PC-9 (cell line): ENCODE data around the gene FHAD1. TPM values are rescaled to one million over a fixed set of nuclear protein-coding genes. Genes with fewer than 3 reads are reported as not detected.

Experiments
- BruUV-seq: library from RNA; stranded (reverse); fragments of 400-500 nt; replicated peaks from 2 replicates; lab custom pipeline; 2021; lab: Mats Ljungman, UMichigan
- CTCF ChIA-PET: fragments of 300-600 bp; sonication (Branson Sonifier 250); formaldehyde crosslinking; loops from one replicate; lab custom pipeline; 2022; ENCODE audit warnings: antibody characterized with exemption; lab: Charles Lee
- POLR2A ChIA-PET: fragments of 300-600 bp; sonication (Branson Sonifier 250); formaldehyde crosslinking; loops from one replicate; lab custom pipeline; 2022; ENCODE audit warnings: antibody characterized with exemption; ENCODE audit not compliant: unreplicated experiment; lab: Charles Lee
- DNase-seq, 2 experiments: peaks; one replicate each; pipeline versions ENCODE4 v3.0.0 to v3.0.0-alpha.2; 2015 to 2022; ENCODE audit warnings: mixed read lengths in 1 of 2
- H2AFZ ChIP-seq: fragments of 200-600 bp; sonication (generic); 2 replicates; pipeline ENCODE4 v1.8.1; 2017; ENCODE audit warnings: antibody characterized with exemption
- H3F3A ChIP-seq: fragments of 200-600 bp; sonication (generic); 2 replicates; pipeline ENCODE4 v1.8.1; 2017; ENCODE audit warnings: antibody characterized with exemption, mild to moderate bottlenecking, low read depth; ENCODE audit not compliant: insufficient read depth
- H3K27ac ChIP-seq: fragments of 200-600 bp; sonication (generic); 2 replicates; pipeline ENCODE4 v1.6.1; 2016; ENCODE audit warnings: mixed run types
- H3K27me3 ChIP-seq: fragments of 200-600 bp; sonication (generic); 2 replicates; pipeline ENCODE4 v1.6.1; 2016; ENCODE audit warnings: low read depth, mixed run types; ENCODE audit not compliant: insufficient read depth
- H3K36me3 ChIP-seq: fragments of 200-600 bp; sonication (generic); 2 replicates; pipeline ENCODE4 v1.6.1; 2016; ENCODE audit warnings: low read depth, mixed run types
- H3K4me1 ChIP-seq: fragments of 200-600 bp; sonication (generic); replicated peaks from 2 replicates; pipeline ENCODE4 v1.6.1; 2016; ENCODE audit warnings: mixed run types; ENCODE audit not compliant: insufficient read depth
- H3K4me2 ChIP-seq: fragments of 200-600 bp; sonication (generic); 2 replicates; pipeline ENCODE4 v1.6.1; 2017; ENCODE audit warnings: mixed run types
- H3K4me3 ChIP-seq: fragments of 200-600 bp; sonication (generic); 2 replicates; pipeline ENCODE4 v1.6.1; 2016; ENCODE audit warnings: mixed run types
- H3K79me2 ChIP-seq: fragments of 200-600 bp; sonication (generic); 2 replicates; pipeline ENCODE4 v1.6.1; 2017; ENCODE audit warnings: low read depth, mixed run types
- H3K9me2 ChIP-seq: fragments of 200-600 bp; sonication (generic); 2 replicates; pipeline ENCODE4 v1.8.1; 2017; ENCODE audit warnings: mild to moderate bottlenecking; ENCODE audit not compliant: insufficient read depth
- H3K9me3 ChIP-seq: fragments of 200-600 bp; sonication (generic); 2 replicates; pipeline ENCODE4 v1.8.1; 2016; ENCODE audit warnings: low read depth; ENCODE audit not compliant: insufficient read depth
- H4K20me1 ChIP-seq: fragments of 200-600 bp; sonication (generic); 2 replicates; pipeline ENCODE4 v1.8.1; 2017; ENCODE audit not compliant: insufficient read depth
- CTCF ChIP-seq: fragments of 200-600 bp; sonication (generic); conservative IDR thresholded peaks from 2 replicates; pipeline ENCODE4 v1.6.1; 2017; ENCODE audit warnings: mixed run types, antibody characterized with exemption, mild to moderate bottlenecking, moderate library complexity
- EZH2 ChIP-seq: fragments of 200-600 bp; sonication (generic); IDR thresholded peaks from 2 replicates; pipeline ENCODE4 v1.8.0; 2017; ENCODE audit warnings: antibody characterized with exemption, low read depth
- intact Hi-C: fragments of 100-400 bp; cut with micrococcal nuclease; formaldehyde crosslinking; loops from one replicate; pipeline ENCODE4 v1.10.0; 2022; ENCODE audit not compliant: unreplicated experiment
- total RNA-seq: library from RNA; stranded (reverse); gene quantifications from 2 replicates; pipeline ENCODE4 v1.2.3, GENCODE V29; 2021

The FHAD1 gene
- total RNA-seq, 1 experiment from 2014 or later: 6.9 TPM

- no peak overlapping the region for H3K27ac ChIP-seq
- H3K4me1 ChIP-seq: no peaks in the 10 kb centered on the region
- ChIA-PET POLR2A (interaction anchor here (0.5 to 0.6 kb wide), 2 partner anchors 61 to 81 kb away, joined by 4 to 6 read pairs; no protein-coding TSS in a partner anchor), CTCF (interaction anchor here (1.5 kb wide), 1 partner anchor 13 kb away, joined by 3 read pairs; no protein-coding TSS in a partner anchor)
- no peaks in the 10 kb centered on the region for H3F3A ChIP-seq
- intact Hi-C loops: no loop called here
- no peak for DNase-seq
- no peaks in the 10 kb centered on the region for H3K27me3 ChIP-seq
- no peak overlapping the region for H3K4me2 ChIP-seq
- no peak for TF ChIP-seq EZH2
- no peak for TF ChIP-seq CTCF
- H3K9me3 ChIP-seq: no peaks in the 10 kb centered on the region
- no peak overlapping the region for H3K4me3 ChIP-seq
- H2AFZ ChIP-seq: no peak overlapping the region
- H3K79me2 ChIP-seq: no peaks in the 10 kb centered on the region
- no peaks in the 10 kb centered on the region for H3K9me2 ChIP-seq
- TSS peak; percentile 34 for BruUV-seq
- no peaks in the 10 kb centered on the region for H3K36me3 ChIP-seq
- H4K20me1 ChIP-seq: no peaks in the 10 kb centered on the region
These were observed 14.4 kb downstream of the FHAD1 start for GRCh38 chr1:15261155-15262002.

GRCh38 chr1:15262003-15262377, 15.0 kb downstream of the FHAD1 start:
- H3K4me3 ChIP-seq: no peak overlapping the region
- no peaks in the 10 kb centered on the region for H3F3A ChIP-seq
- H3K79me2 ChIP-seq: no peaks in the 10 kb centered on the region
- DNase-seq: no peak
- no peak overlapping the region for H3K4me2 ChIP-seq
- intact Hi-C loops: no loop called here
- TF ChIP-seq EZH2 (no peak), CTCF (no peak)
- H4K20me1 ChIP-seq: no peaks in the 10 kb centered on the region
- H3K36me3 ChIP-seq: no peaks in the 10 kb centered on the region
- no peak overlapping the region for H3K27ac ChIP-seq
- H2AFZ ChIP-seq: no peak overlapping the region
- no peaks in the 10 kb centered on the region for H3K4me1 ChIP-seq
- CTCF ChIA-PET: interaction anchor here (1.5 kb wide), 1 partner anchor 13 kb away, joined by 3 read pairs; no protein-coding TSS in a partner anchor
- no TSS peak for BruUV-seq
- H3K9me3 ChIP-seq: no peaks in the 10 kb centered on the region
- POLR2A ChIA-PET: interaction anchor here (0.5 to 0.6 kb wide), 2 partner anchors 61 to 81 kb away, joined by 4 to 6 read pairs; no protein-coding TSS in a partner anchor
- H3K9me2 ChIP-seq: no peaks in the 10 kb centered on the region
- no peaks in the 10 kb centered on the region for H3K27me3 ChIP-seq

GRCh38 chr1:15262706-15263105, 15.7 kb downstream of the FHAD1 start:
- BruUV-seq: no TSS peak

More at GRCh38 chr1:15262706-15263105, 15.7 kb downstream of the FHAD1 start:
- ChIA-PET POLR2A (no interaction called here), CTCF (interaction anchor here (1.5 kb wide), 1 partner anchor 14 kb away, joined by 3 read pairs; no protein-coding TSS in a partner anchor)
- no peaks in the 10 kb centered on the region for H3K9me3 ChIP-seq
- H3K36me3 ChIP-seq: no peaks in the 10 kb centered on the region
- no peak overlapping the region for H2AFZ ChIP-seq
- no peak overlapping the region for H3K4me2 ChIP-seq
- H3K4me3 ChIP-seq: no peak overlapping the region
- no peak for TF ChIP-seq CTCF
- no peaks in the 10 kb centered on the region for H3K4me1 ChIP-seq
- DNase-seq: no peak
- H4K20me1 ChIP-seq: no peaks in the 10 kb centered on the region
- H3K27ac ChIP-seq: no peak overlapping the region
- no peaks in the 10 kb centered on the region for H3K79me2 ChIP-seq
- H3K27me3 ChIP-seq: no peaks in the 10 kb centered on the region
- no peaks in the 10 kb centered on the region for H3F3A ChIP-seq
- intact Hi-C loops: no loop called here
- no peaks in the 10 kb centered on the region for H3K9me2 ChIP-seq
